ENCODE data around the gene ATP9A.
"Not testable (repeated sequence)": the region's sequence is repeated elsewhere in the genome, so short reads cannot be mapped to it uniquely, and the experiment has no call there.

ATP9A gene

GRCh38 chr20:51767867-51768758 is at the start of gene ATP9A:
Gene ATP9A, minus strand, starts transcription at chr20:51768390. Its CDS starts 21 bp downstream, at chr20:51768369.
- no peak for DNase-seq

GRCh38 chr20:51816856-51817255 is 48.7 kb upstream of the ATP9A start:
- DNase-seq: not testable (repeated sequence)

- DNase-seq: no peak
Observed at GRCh38 chr20:51815383-51816076, 47.3 kb upstream of the ATP9A start.

- DNase-seq: no peak
Observed at GRCh38 chr20:51812861-51813260, 44.7 kb upstream of the ATP9A start.

GRCh38 chr20:51811514-51812128 is 43.4 kb upstream of the ATP9A start:
- DNase-seq: no peak

GRCh38 chr20:51811042-51811355 is 42.8 kb upstream of the ATP9A start:
- DNase-seq: no peak

- DNase-seq: no peak
Observed at GRCh38 chr20:51810155-51811041, 42.2 kb upstream of the ATP9A start.

GRCh38 chr20:51807720-51808250 is 39.6 kb upstream of the ATP9A start:
- DNase-seq: no peak

GRCh38 chr20:51804754-51805153 is 36.6 kb upstream of the ATP9A start:
- no peak for DNase-seq

GRCh38 chr20:51803148-51803854 is 35.1 kb upstream of the ATP9A start:
- no peak for DNase-seq

- DNase-seq: no peak
Observed at GRCh38 chr20:51802170-51802751, 34.1 kb upstream of the ATP9A start, which contains the start of gene SALL4. Gene SALL4, minus strand, starts transcription at chr20:51802521. Its CDS starts 113 bp downstream, at chr20:51802408.

- DNase-seq: no peak
Observed at GRCh38 chr20:51801823-51802123, 33.6 kb upstream of the ATP9A start.

GRCh38 chr20:51801122-51801822 is 33.1 kb upstream of the ATP9A start:
- no peak for DNase-seq

- no peak for DNase-seq
Observed at GRCh38 chr20:51800872-51801121, 32.6 kb upstream of the ATP9A start.

- DNase-seq: peak; percentile 24
Observed at GRCh38 chr20:51800060-51800871, 32.1 kb upstream of the ATP9A start.

- DNase-seq: no peak
Observed at GRCh38 chr20:51799401-51799860, 31.2 kb upstream of the ATP9A start.

- DNase-seq: no peak
Observed at GRCh38 chr20:51797357-51798025, 29.3 kb upstream of the ATP9A start.

GRCh38 chr20:51796340-51796739 is 28.1 kb upstream of the ATP9A start:
- no peak for DNase-seq

GRCh38 chr20:51792960-51793359 is 24.8 kb upstream of the ATP9A start:
- DNase-seq: no peak

GRCh38 chr20:51791626-51792025 is 23.4 kb upstream of the ATP9A start:
- DNase-seq: no peak

Data from CD4-positive, alpha-beta T cell treated with Interferon gamma for 1 hour (primary cell).